ENCODE results near the gene RASA4.
"Not testable (repeated sequence)": the region's sequence is repeated elsewhere in the genome, so short reads cannot be mapped to it uniquely, and the experiment has no call there.

The RASA4 gene

GRCh38 chr7:102546353-102546752 lies 70.2 kb downstream of the RASA4 start:
- not testable (repeated sequence) for H3K27ac ChIP-seq, H3K4me3 ChIP-seq

GRCh38 chr7:102545288-102545687 lies 71.3 kb downstream of the RASA4 start:
- H3K4me3 ChIP-seq, H3K27ac ChIP-seq: not testable (repeated sequence)

GRCh38 chr7:102544372-102544771 lies 72.2 kb downstream of the RASA4 start:
- H3K27ac ChIP-seq, H3K4me3 ChIP-seq: not testable (repeated sequence)

- not testable (repeated sequence) for H3K4me3 ChIP-seq, H3K27ac ChIP-seq
Observed at GRCh38 chr7:102543596-102543995, 73.0 kb downstream of the RASA4 start, which contains the start of gene UPK3BL2. Gene UPK3BL2 (minus strand): TSS chr7:102543696. CDS start chr7:102543636, 60 bp downstream.

GRCh38 chr7:102542771-102543170 lies 73.8 kb downstream of the RASA4 start:
- H3K4me3 ChIP-seq: not testable (repeated sequence)

GRCh38 chr7:102542083-102542482 lies 74.5 kb downstream of the RASA4 start:
- not testable (repeated sequence) for H3K4me3 ChIP-seq

More at GRCh38 chr7:102542771-102543170, 73.8 kb downstream of the RASA4 start:
- not testable (repeated sequence) for H3K27ac ChIP-seq

GRCh38 chr7:102540604-102541003 lies 76.0 kb downstream of the RASA4 start:
- not testable (repeated sequence) for H3K27ac ChIP-seq, H3K4me3 ChIP-seq

More at GRCh38 chr7:102542083-102542482, 74.5 kb downstream of the RASA4 start:
- not testable (repeated sequence) for H3K27ac ChIP-seq

- not testable (repeated sequence) for H3K4me3 ChIP-seq, H3K27ac ChIP-seq
Observed at GRCh38 chr7:102535062-102535615, 81.4 kb downstream of the RASA4 start.

- H3K27ac ChIP-seq, H3K4me3 ChIP-seq: not testable (repeated sequence)
Observed at GRCh38 chr7:102532127-102532526, 84.4 kb downstream of the RASA4 start.

- not testable (repeated sequence) for H3K27ac ChIP-seq, H3K4me3 ChIP-seq
Observed at GRCh38 chr7:102531583-102531982, 85.0 kb downstream of the RASA4 start.

GRCh38 chr7:102527822-102528793 lies 88.4 kb downstream of the RASA4 start:
- not testable (repeated sequence) for H3K27ac ChIP-seq, H3K4me3 ChIP-seq

- not testable (repeated sequence) for H3K4me3 ChIP-seq, H3K27ac ChIP-seq
Observed at GRCh38 chr7:102527182-102527581, 89.4 kb downstream of the RASA4 start.

- H3K4me3 ChIP-seq, H3K27ac ChIP-seq: not testable (repeated sequence)
Observed at GRCh38 chr7:102524803-102525202, 91.8 kb downstream of the RASA4 start.
